DOHH2 (cell line): Measurements from ENCODE around the gene TPP1.

Experiments
- EZH2phosphoT487 ChIP-seq: fragments of 200-600 bp; sonication (generic); IDR thresholded peaks from 2 replicates; pipeline ENCODE4 v1.6.1; 2017; ENCODE audit warnings: borderline replicate concordance, mild to moderate bottlenecking, antibody characterized with exemption, low read length, moderate library complexity, mixed read lengths
- TF ChIP-seq, protein P1 (sequence below): fragments of 200-600 bp; sonication (generic); IDR thresholded peaks from one replicate; pipeline ENCODE4 v1.5.1; 2014; ENCODE audit warnings: antibody characterized with exemption, mild to moderate bottlenecking, low read depth, low read length; ENCODE audit not compliant: poor library complexity, severe bottlenecking

DNA sequence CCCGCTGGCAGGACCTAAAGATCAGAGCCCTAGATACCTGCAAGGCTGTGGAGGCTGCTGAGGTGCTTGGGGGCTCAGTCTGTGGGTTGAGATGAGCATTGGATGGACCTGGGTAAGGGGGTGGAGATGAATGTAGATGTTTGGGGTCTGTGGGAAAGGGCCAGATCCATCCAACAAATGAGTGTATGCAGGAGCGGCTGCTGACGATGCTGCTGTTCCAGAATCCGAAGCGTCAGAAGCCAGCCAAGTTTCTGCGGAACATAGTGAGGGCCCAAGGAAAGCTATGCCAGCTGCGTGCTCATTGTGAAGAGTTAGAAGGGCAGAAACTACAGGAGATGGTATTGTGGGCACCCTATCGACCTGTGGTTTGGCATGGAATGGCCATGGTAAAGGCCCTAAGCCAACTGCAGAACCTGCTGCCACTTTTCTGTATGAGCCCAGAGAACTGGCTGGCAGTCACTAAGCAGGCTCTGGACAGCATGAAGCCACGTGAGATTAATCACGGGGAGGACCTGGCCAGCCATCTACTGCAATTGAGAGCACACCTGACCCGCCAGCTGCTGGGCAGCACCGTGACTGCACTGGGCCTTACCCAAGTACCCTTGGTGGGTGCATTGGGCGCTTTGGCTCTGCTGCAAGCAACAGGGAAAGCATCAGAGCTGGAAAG is 52.4 kb downstream of the TPP1 start:
- TF ChIP-seq, protein P1, sequence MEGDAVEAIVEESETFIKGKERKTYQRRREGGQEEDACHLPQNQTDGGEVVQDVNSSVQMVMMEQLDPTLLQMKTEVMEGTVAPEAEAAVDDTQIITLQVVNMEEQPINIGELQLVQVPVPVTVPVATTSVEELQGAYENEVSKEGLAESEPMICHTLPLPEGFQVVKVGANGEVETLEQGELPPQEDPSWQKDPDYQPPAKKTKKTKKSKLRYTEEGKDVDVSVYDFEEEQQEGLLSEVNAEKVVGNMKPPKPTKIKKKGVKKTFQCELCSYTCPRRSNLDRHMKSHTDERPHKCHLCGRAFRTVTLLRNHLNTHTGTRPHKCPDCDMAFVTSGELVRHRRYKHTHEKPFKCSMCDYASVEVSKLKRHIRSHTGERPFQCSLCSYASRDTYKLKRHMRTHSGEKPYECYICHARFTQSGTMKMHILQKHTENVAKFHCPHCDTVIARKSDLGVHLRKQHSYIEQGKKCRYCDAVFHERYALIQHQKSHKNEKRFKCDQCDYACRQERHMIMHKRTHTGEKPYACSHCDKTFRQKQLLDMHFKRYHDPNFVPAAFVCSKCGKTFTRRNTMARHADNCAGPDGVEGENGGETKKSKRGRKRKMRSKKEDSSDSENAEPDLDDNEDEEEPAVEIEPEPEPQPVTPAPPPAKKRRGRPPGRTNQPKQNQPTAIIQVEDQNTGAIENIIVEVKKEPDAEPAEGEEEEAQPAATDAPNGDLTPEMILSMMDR, result no peak
- TF ChIP-seq EZH2phosphoT487, result no peak
